Endothelial cell of umbilical vein (primary cell): ENCODE results near the gene OTUD6A. TPM values are rescaled to one million over a fixed set of nuclear protein-coding genes. Genes with fewer than 3 reads are reported as not detected.

Experiments used
- BruUV-seq: library from RNA; stranded (reverse); fragments of 400-500 nt; replicated peaks from 2 replicates; lab custom pipeline; 2021; lab: Mats Ljungman, UMichigan
- CTCF ChIA-PET: fragments of 300-600, 350-600 bp; sonication (Branson Sonifier 250); formaldehyde crosslinking; loops from one replicate; lab custom pipeline; 2021; ENCODE audit warnings: antibody characterized with exemption, inconsistent platforms; lab: Charles Lee
- POLR2A ChIA-PET: fragments of 300-600, 350-600 bp; sonication (Branson Sonifier 250); formaldehyde crosslinking; loops from one replicate; lab custom pipeline; 2021; ENCODE audit warnings: antibody characterized with exemption, inconsistent platforms; lab: Charles Lee
- DNase-seq: peaks from one replicate; pipeline ENCODE4 v3.0.0-alpha.2; 2011; ENCODE audit warnings: low read depth, low spot score
- FAIRE-seq: peaks from 2 replicates; lab custom pipeline; 2011; peaks lifted over from hg19 to GRCh38; lab: Jason Lieb, UNC
- H2AFZ ChIP-seq: 2 replicates; pipeline ENCODE4 v1.6.0; 2012; ENCODE audit warnings: low read depth, low read length, control low read depth, inconsistent platforms
- H3K27ac ChIP-seq: 2 replicates; pipeline ENCODE4 v1.5.1; 2011; ENCODE audit warnings: low read depth, mild to moderate bottlenecking, control low read depth, low read length, moderate library complexity; ENCODE audit not compliant: insufficient read depth
- H3K27me3 ChIP-seq, 2 experiments: 2 replicates each; pipeline versions ENCODE4 v1.6.0 to v1.6.1; 2011; ENCODE audit warnings: low read length in 2 of 2, mixed read lengths in 1 of 2; ENCODE audit not compliant: control insufficient read depth in 2 of 2, insufficient read depth in 2 of 2
- H3K36me3 ChIP-seq, 2 experiments: 2 replicates in 1 of 2; 3 replicates in 1 of 2; pipeline ENCODE4 v1.5.1; 2011; ENCODE audit warnings: low read length in 2 of 2, mild to moderate bottlenecking in 1 of 2, moderate library complexity in 1 of 2; ENCODE audit not compliant: control insufficient read depth in 2 of 2, insufficient read depth in 2 of 2; ENCODE audit errors: extremely low read depth in 1 of 2
- H3K4me1 ChIP-seq: 3 replicates; pipeline ENCODE4 v1.5.1; 2011; ENCODE audit warnings: mild to moderate bottlenecking, low read length; ENCODE audit not compliant: control insufficient read depth, insufficient read depth; ENCODE audit errors: extremely low read depth
- H3K4me2 ChIP-seq: 2 replicates; pipeline ENCODE4 v1.6.1; 2011; ENCODE audit warnings: low read length, control low read depth, mixed read lengths; ENCODE audit not compliant: insufficient read depth
- H3K4me3 ChIP-seq, 3 experiments: fragments of 200-600 bp in 1 of 3; sonication (generic), shearing (Covaris generic) in 1 of 3; replicated peaks in 1 of 3; 2 replicates each; pipeline ENCODE4 v1.5.1; 2011 to 2016; ENCODE audit warnings: control low read depth in 3 of 3, low read length in 3 of 3, mild to moderate bottlenecking in 2 of 3, inconsistent platforms in 1 of 3, low read depth in 1 of 3, moderate library complexity in 1 of 3; ENCODE audit not compliant: insufficient read depth in 1 of 3
- H3K79me2 ChIP-seq: 2 replicates; pipeline ENCODE4 v1.6.0; 2012; ENCODE audit warnings: low read length, inconsistent platforms; ENCODE audit not compliant: control insufficient read depth, insufficient read depth
- H3K9ac ChIP-seq: replicated peaks from 2 replicates; pipeline ENCODE3; 2011; ENCODE audit warnings: low read length, control low read depth; ENCODE audit not compliant: insufficient read depth; ENCODE audit errors: extremely low read depth
- H3K9me1 ChIP-seq: replicated peaks from 3 replicates; pipeline ENCODE4 v1.6.0; 2011; ENCODE audit warnings: mild to moderate bottlenecking, low read length; ENCODE audit not compliant: control insufficient read depth, insufficient read depth; ENCODE audit errors: extremely low read depth
- H3K9me3 ChIP-seq: replicated peaks from 2 replicates; pipeline ENCODE4 v1.5.1; 2012; ENCODE audit warnings: low read length, inconsistent platforms; ENCODE audit not compliant: control insufficient read depth, insufficient read depth
- H4K20me1 ChIP-seq: replicated peaks from 2 replicates; pipeline ENCODE3; 2011; ENCODE audit warnings: mild to moderate bottlenecking, low read length; ENCODE audit not compliant: control insufficient read depth, insufficient read depth; ENCODE audit errors: extremely low read depth
- CTCF ChIP-seq, 2 donors: IDR thresholded peaks; 1 replicate in 1 of 2; 2 replicates in 1 of 2; pipeline ENCODE4 v1.5.1; 2011; ENCODE audit warnings: low read length in 2 of 2, mild to moderate bottlenecking in 2 of 2, moderate library complexity in 2 of 2, control low read depth in 1 of 2, inconsistent platforms in 1 of 2, low read depth in 1 of 2; ENCODE audit not compliant: insufficient read depth in 1 of 2; ENCODE audit errors: extremely low read depth in 1 of 2
- EZH2 ChIP-seq: IDR thresholded peaks from 2 replicates; pipeline ENCODE4 v1.6.1; 2012; ENCODE audit warnings: borderline replicate concordance, low read depth, mild to moderate bottlenecking, moderate library complexity, low read length, inconsistent platforms; ENCODE audit not compliant: severe bottlenecking
- FOS ChIP-seq: IDR thresholded peaks from 2 replicates; pipeline ENCODE4 v1.6.1; 2011; ENCODE audit warnings: mild to moderate bottlenecking, low read length, moderate library complexity, borderline replicate concordance; ENCODE audit not compliant: insufficient read depth
- GATA2 ChIP-seq: IDR thresholded peaks from 2 replicates; pipeline ENCODE4 v1.7.0; 2011; ENCODE audit warnings: low read depth, mild to moderate bottlenecking, moderate library complexity, mixed read lengths, low read length; ENCODE audit not compliant: insufficient read length, insufficient read depth
- JUN ChIP-seq: IDR thresholded peaks from 2 replicates; pipeline ENCODE4 v1.6.1; 2011; ENCODE audit warnings: borderline replicate concordance, low read depth; ENCODE audit not compliant: insufficient read length, insufficient read depth
- MYC ChIP-seq: IDR thresholded peaks from one replicate; pipeline ENCODE4 v1.6.1; 2011; ENCODE audit warnings: mild to moderate bottlenecking, low read depth, low read length
- POLR2A ChIP-seq: IDR thresholded peaks from 2 replicates; pipeline ENCODE4 v1.6.1; 2012; ENCODE audit warnings: low read depth, mild to moderate bottlenecking, control low read depth, low read length
- POLR2AphosphoS5 ChIP-seq: IDR thresholded peaks from 2 replicates; pipeline ENCODE4 v1.6.1; 2012; ENCODE audit warnings: low read depth, mild to moderate bottlenecking, control low read depth, low read length, moderate library complexity; ENCODE audit not compliant: insufficient read depth
- dilution Hi-C: fragments of 300-500 bp; cut with MboI; formaldehyde crosslinking; loops from one replicate; pipeline ENCODE4 v1.15.0; 2019; ENCODE audit warnings: low sequenced_read_pairs; ENCODE audit not compliant: extremely low pct_ligation_motif_present
- intact Hi-C: fragments of 100-400 bp; cut with micrococcal nuclease; formaldehyde crosslinking; loops from one replicate; pipeline ENCODE4 v1.10.0; 2022
- polyA plus RNA-seq, 4 experiments: library from polyadenylated mRNA; depleted of rRNA in 3 of 4; stranded (reverse) in 3 of 4; unstranded in 1 of 4; fragments of >200 nt; gene quantifications; 2 replicates each; pipeline versions ENCODE4 v1.2.1 to v1.2.3, GENCODE V29; 2011 to 2012; ENCODE audit warnings: missing spikeins in 1 of 4
- total RNA-seq: library from RNA; stranded (reverse); gene quantifications from 2 replicates; pipeline ENCODE4 v1.2.3, GENCODE V29; 2021
- TF ChIP-seq, protein P1 (sequence below): IDR thresholded peaks from 2 replicates; pipeline ENCODE4 v1.6.1; 2011; ENCODE audit not compliant: insufficient read depth, insufficient read length

OTUD6A gene
- total and polyA plus RNA-seq, 2 donors (not counting 3 experiments of a cell fraction or from before 2014, with no cell fraction given), result not detected

DNA sequence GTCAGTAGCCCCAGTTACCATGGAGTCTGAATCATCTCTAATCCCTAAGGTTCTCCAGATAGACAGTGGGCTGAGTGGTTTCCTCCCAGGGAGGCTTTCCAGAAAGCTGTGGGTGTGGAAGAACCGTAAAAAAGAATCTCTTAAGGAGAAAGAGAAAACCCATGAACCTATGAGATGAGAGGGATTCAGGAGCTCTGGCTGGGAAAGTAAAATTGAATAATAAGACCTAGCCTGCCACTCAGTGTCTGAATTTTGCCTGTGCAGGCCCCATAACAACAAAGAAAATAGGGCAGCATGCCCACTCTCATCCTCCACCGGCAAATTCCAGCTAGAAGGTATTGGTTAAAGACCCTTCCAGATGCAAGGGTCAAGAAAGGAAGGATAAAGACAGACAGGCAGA, 29.5 kb upstream of the OTUD6A start:
- Histone ChIP-seq H3K27ac (no peak overlapping the region), H2AFZ (no peak overlapping the region), H3K4me3 (no peak overlapping the region), H3K4me2 (no peak overlapping the region), H3K9ac (no peak overlapping the region), H3K9me3 (no peaks in the 10 kb centered on the region), H3K79me2 (no peaks in the 10 kb centered on the region), H3K27me3 (no peaks in the 10 kb centered on the region), H3K4me1 (peaks cover 12% of the 10 kb centered on the region), H3K9me1 (no peaks in the 10 kb centered on the region), H3K36me3 (no peaks in the 10 kb centered on the region), H4K20me1 (no peaks in the 10 kb centered on the region)
- ChIA-PET POLR2A (no interaction called here), CTCF (interaction anchor here (0.7 to 9.0 kb wide), 12 partner anchors 12 to 608 kb away, joined by 3 to 207 read pairs (median 7); partner anchors contain the start of gene IGBP1)
- DNase-seq (no peak), FAIRE-seq (no peak)
- BruUV-seq, result no TSS peak
- dilution Hi-C loops (no loop called here), intact Hi-C loops (loop anchor here (1.0 to 5.0 kb wide), 4 partner anchors 65 to 610 kb away; no protein-coding TSS in a partner anchor)
- no peak for TF ChIP-seq POLR2A
- no peak for TF ChIP-seq EZH2
- TF ChIP-seq GATA2, result no peak
- no peak for TF ChIP-seq CTCF (IDR thresholded peaks at IDR 0.05; ENCODE audit: extremely low read depth in 1 of 2, insufficient read depth in 1 of 2, low read depth in 1 of 2, low read length in 2 of 2)
- no peak for TF ChIP-seq JUN
- no peak for TF ChIP-seq POLR2AphosphoS5
- TF ChIP-seq, protein P1, sequence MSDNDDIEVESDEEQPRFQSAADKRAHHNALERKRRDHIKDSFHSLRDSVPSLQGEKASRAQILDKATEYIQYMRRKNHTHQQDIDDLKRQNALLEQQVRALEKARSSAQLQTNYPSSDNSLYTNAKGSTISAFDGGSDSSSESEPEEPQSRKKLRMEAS, result no peak
- no peak for TF ChIP-seq MYC
- no peak for TF ChIP-seq FOS
